Tibial artery (tissue), 4 donors: ENCODE results near the gene NTPCR.

Experiments
- DNase-seq, 2 donors: peaks; one replicate each; pipeline ENCODE4 v3.0.0-alpha.2; 2019
- H3K27ac ChIP-seq, 2 donors: fragments of 200-600 bp; sonication (generic) in 1 of 2; 1 replicate in 1 of 2; 2 replicates in 1 of 2; pipeline ENCODE4 v1.5.1; 2018 to 2019; ENCODE audit warnings: mild to moderate bottlenecking in 1 of 2
- H3K27me3 ChIP-seq, 2 donors: fragments of 200-600 bp; sonication (generic) in 1 of 2; one replicate each; pipeline versions ENCODE4 v1.5.1 to v1.6.0; 2016 to 2019
- H3K36me3 ChIP-seq, 3 donors: fragments of 200-600 bp; sonication (generic) in 2 of 3; one replicate each; pipeline ENCODE4 v1.5.1; 2016 to 2019; ENCODE audit warnings: mild to moderate bottlenecking in 2 of 3
- H3K4me1 ChIP-seq, 4 donors: fragments of 200-600 bp; sonication (generic) in 2 of 4; 1 replicate in 3 of 4; 2 replicates in 1 of 4; pipeline ENCODE4 v1.5.1; 2016 to 2019
- H3K4me3 ChIP-seq, 2 donors: fragments of 200-600 bp; sonication (generic) in 1 of 2; 1 replicate in 1 of 2; 2 replicates in 1 of 2; pipeline ENCODE4 v1.5.1; 2018 to 2019; ENCODE audit warnings: mild to moderate bottlenecking in 2 of 2
- H3K9me3 ChIP-seq, 3 donors: fragments of 200-600 bp; sonication (generic) in 1 of 3; one replicate each; pipeline ENCODE4 v1.5.1; 2016 to 2019
- intact Hi-C: fragments of 100-400 bp; cut with DNase I; formaldehyde crosslinking; loops from one replicate; pipeline ENCODE4 v1.15.0; 2023; ENCODE audit warnings: low total_unique reads
- TF ChIP-seq, protein P1 (sequence below), 2 experiments: fragments of 200-600 bp in 1 of 2; fragments of 450-650 bp in 1 of 2; IDR thresholded peaks; one replicate each; pipeline ENCODE4 v1.5.1; 2017 to 2019; ENCODE audit warnings: antibody characterized with exemption in 2 of 2, mild to moderate bottlenecking in 1 of 2, moderate library complexity in 1 of 2

Gene NTPCR

GRCh38 chr1:232966663-232967062, 16.3 kb downstream of the NTPCR start:
- TF ChIP-seq, protein P1, sequence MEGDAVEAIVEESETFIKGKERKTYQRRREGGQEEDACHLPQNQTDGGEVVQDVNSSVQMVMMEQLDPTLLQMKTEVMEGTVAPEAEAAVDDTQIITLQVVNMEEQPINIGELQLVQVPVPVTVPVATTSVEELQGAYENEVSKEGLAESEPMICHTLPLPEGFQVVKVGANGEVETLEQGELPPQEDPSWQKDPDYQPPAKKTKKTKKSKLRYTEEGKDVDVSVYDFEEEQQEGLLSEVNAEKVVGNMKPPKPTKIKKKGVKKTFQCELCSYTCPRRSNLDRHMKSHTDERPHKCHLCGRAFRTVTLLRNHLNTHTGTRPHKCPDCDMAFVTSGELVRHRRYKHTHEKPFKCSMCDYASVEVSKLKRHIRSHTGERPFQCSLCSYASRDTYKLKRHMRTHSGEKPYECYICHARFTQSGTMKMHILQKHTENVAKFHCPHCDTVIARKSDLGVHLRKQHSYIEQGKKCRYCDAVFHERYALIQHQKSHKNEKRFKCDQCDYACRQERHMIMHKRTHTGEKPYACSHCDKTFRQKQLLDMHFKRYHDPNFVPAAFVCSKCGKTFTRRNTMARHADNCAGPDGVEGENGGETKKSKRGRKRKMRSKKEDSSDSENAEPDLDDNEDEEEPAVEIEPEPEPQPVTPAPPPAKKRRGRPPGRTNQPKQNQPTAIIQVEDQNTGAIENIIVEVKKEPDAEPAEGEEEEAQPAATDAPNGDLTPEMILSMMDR (IDR thresholded peaks at IDR 0.05) = no peak
- no peaks in the 10 kb centered on the region for H3K27me3 ChIP-seq
- intact Hi-C loops = no loop called here
- peaks cover 0 to 3% (median 0%) of the 10 kb centered on the region in 4 donors for H3K4me1 ChIP-seq
- no peak overlapping the region for H3K4me3 ChIP-seq
- H3K9me3 ChIP-seq = no peaks in the 10 kb centered on the region
- no peak overlapping the region for H3K27ac ChIP-seq
- DNase-seq = no peak
- H3K36me3 ChIP-seq = peaks cover 25 to 51% (median 25%) of the 10 kb centered on the region in 3 donors

- H3K9me3 ChIP-seq = no peaks in the 10 kb centered on the region
- TF ChIP-seq, protein P1 (IDR thresholded peaks at IDR 0.05) = no peak
- intact Hi-C loops = no loop called here
- H3K27ac ChIP-seq = no peak overlapping the region
- H3K4me1 ChIP-seq = peaks cover 0 to 3% (median 0%) of the 10 kb centered on the region in 4 donors
- H3K36me3 ChIP-seq = peaks cover 42 to 68% (median 42%) of the 10 kb centered on the region in 3 donors
- no peaks in the 10 kb centered on the region for H3K27me3 ChIP-seq
- no peak for DNase-seq
- no peak overlapping the region for H3K4me3 ChIP-seq
These were observed 18.0 kb downstream of the NTPCR start for GRCh38 chr1:232968391-232968790.

GRCh38 chr1:232968965-232969364, 18.6 kb downstream of the NTPCR start:
- H3K4me3 ChIP-seq = no peak overlapping the region
- no peaks in the 10 kb centered on the region for H3K27me3 ChIP-seq
- peaks cover 0 to 2% (median 0%) of the 10 kb centered on the region in 3 donors for H3K9me3 ChIP-seq
- TF ChIP-seq, protein P1 (IDR thresholded peaks at IDR 0.05) = no peak
- no peak overlapping the region for H3K27ac ChIP-seq
- peaks cover 48 to 74% (median 48%) of the 10 kb centered on the region in 3 donors for H3K36me3 ChIP-seq
- H3K4me1 ChIP-seq = peaks cover 0 to 3% (median 0%) of the 10 kb centered on the region in 4 donors
- no peak for DNase-seq
- intact Hi-C loops = no loop called here

GRCh38 chr1:232969799-232970198, 19.4 kb downstream of the NTPCR start:
- Histone ChIP-seq H3K27ac (no peak overlapping the region), H3K36me3 (peaks cover 51 to 75% (median 54%) of the 10 kb centered on the region in 3 donors)

DNA sequence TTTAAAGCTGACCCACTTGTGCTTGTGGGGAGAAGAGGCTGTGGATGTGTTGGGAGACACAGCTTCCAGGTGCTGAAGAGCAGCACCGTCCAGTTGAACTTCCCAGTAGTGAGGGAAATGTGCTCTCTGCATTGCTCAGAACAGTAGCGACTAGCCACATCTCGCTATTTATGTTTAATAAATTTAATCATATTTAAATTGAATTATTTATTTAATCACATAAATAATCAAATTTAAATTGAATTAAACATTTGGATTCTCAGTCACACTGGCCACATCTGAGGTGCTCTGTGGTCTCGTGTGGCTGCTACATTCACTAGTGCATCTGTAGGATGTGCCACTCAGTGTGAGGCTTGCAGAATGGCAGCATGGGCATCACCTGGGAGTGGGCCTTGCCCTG, 20.1 kb downstream of the NTPCR start:
- Histone ChIP-seq H3K27me3 (no peaks in the 10 kb centered on the region), H3K9me3 (peaks cover 0 to 2% (median 0%) of the 10 kb centered on the region in 3 donors), H3K27ac (no peak overlapping the region), H3K36me3 (peaks cover 54 to 74% (median 57%) of the 10 kb centered on the region in 3 donors), H3K4me3 (no peak overlapping the region), H3K4me1 (peaks cover 0 to 3% (median 0%) of the 10 kb centered on the region in 4 donors)
- TF ChIP-seq, protein P1 (IDR thresholded peaks at IDR 0.05) = no peak
- no peak for DNase-seq
- intact Hi-C loops = no loop called here

More at GRCh38 chr1:232969799-232970198, 19.4 kb downstream of the NTPCR start:
- Histone ChIP-seq H3K4me3 (no peak overlapping the region), H3K27me3 (no peaks in the 10 kb centered on the region), H3K4me1 (peaks cover 0 to 3% (median 0%) of the 10 kb centered on the region in 4 donors), H3K9me3 (peaks cover 0 to 2% (median 0%) of the 10 kb centered on the region in 3 donors)
- TF ChIP-seq, protein P1 (IDR thresholded peaks at IDR 0.05) = no peak
- no peak for DNase-seq
- intact Hi-C loops = no loop called here
